Cardiac muscle cell (in vitro differentiated cells and primary cell): ENCODE measurements around the gene SUSD4. TPM values are rescaled to one million over a fixed set of nuclear protein-coding genes. Genes with fewer than 3 reads are reported as not detected.

Experiments used
- DNase-seq, 2 donors: peaks; one replicate each; pipeline versions ENCODE4 v3.0.0 to v3.0.0-alpha.2; 2010 to 2017; ENCODE audit warnings: low read depth in 1 of 2, low spot score in 1 of 2
- H3K27ac ChIP-seq: fragments of 200-600 bp; sonication (generic); 2 replicates; pipeline ENCODE4 v1.5.1; 2016
- H3K27me3 ChIP-seq: fragments of 200-600 bp; sonication (generic); 2 replicates; pipeline ENCODE4 v1.6.0; 2016; ENCODE audit warnings: control low read depth
- H3K36me3 ChIP-seq: fragments of 200-600 bp; sonication (generic); 2 replicates; pipeline ENCODE4 v1.5.1; 2016; ENCODE audit warnings: control low read depth
- H3K4me1 ChIP-seq: fragments of 200-600 bp; sonication (generic); 2 replicates; pipeline ENCODE4 v1.8.1; 2017; ENCODE audit warnings: low read depth, mild to moderate bottlenecking, mixed run types
- H3K4me3 ChIP-seq: fragments of 200-600 bp; sonication (generic); 2 replicates; pipeline ENCODE4 v1.5.1; 2016; ENCODE audit warnings: mild to moderate bottlenecking
- H3K9me3 ChIP-seq: fragments of 200-600 bp; sonication (generic); 2 replicates; pipeline ENCODE4 v1.5.1; 2017; ENCODE audit warnings: low read depth, mild to moderate bottlenecking, control low read depth
- CTCF ChIP-seq: IDR thresholded peaks from 2 replicates; pipeline ENCODE4 v1.5.1; 2012; ENCODE audit warnings: low read depth, mild to moderate bottlenecking, low read length
- polyA plus RNA-seq: library from polyadenylated mRNA; unstranded; fragments of >200 nt; fragmentation: Nextera tagmentation; extraction: Ambion mirVana; gene quantifications from 2 replicates; pipeline ENCODE4 v1.2.1, GENCODE V29; 2016
- total RNA-seq: library from RNA; depleted of rRNA; stranded (reverse); fragments of >200 nt; gene quantifications from 2 replicates; pipeline ENCODE4 v1.2.3, GENCODE V29; 2016

SUSD4 gene
- total and polyA plus RNA-seq, 2 experiments from 2014 or later = 20.9 to 31.6 TPM

GRCh38 chr1:223201967-223202366 is 162.0 kb downstream of the SUSD4 start:
- Histone ChIP-seq H3K9me3 (no peaks in the 10 kb centered on the region), H3K4me3 (no peak overlapping the region), H3K27ac (no peak overlapping the region), H3K36me3 (no peaks in the 10 kb centered on the region), H3K27me3 (no peaks in the 10 kb centered on the region), H3K4me1 (no peaks in the 10 kb centered on the region)
- DNase-seq = no peak
- no peak for TF ChIP-seq CTCF

- Histone ChIP-seq H3K27ac (no peak overlapping the region), H3K4me1 (no peaks in the 10 kb centered on the region), H3K27me3 (no peaks in the 10 kb centered on the region), H3K4me3 (no peak overlapping the region), H3K9me3 (no peaks in the 10 kb centered on the region), H3K36me3 (no peaks in the 10 kb centered on the region)
- TF ChIP-seq CTCF = no peak
- DNase-seq = no peak
These were observed 163.1 kb downstream of the SUSD4 start for GRCh38 chr1:223200903-223201302.

GRCh38 chr1:223199094-223199647 is 164.8 kb downstream of the SUSD4 start:
- Histone ChIP-seq H3K9me3 (no peaks in the 10 kb centered on the region), H3K36me3 (no peaks in the 10 kb centered on the region), H3K4me3 (no peak overlapping the region), H3K27ac (no peak overlapping the region), H3K4me1 (no peaks in the 10 kb centered on the region), H3K27me3 (no peaks in the 10 kb centered on the region)
- no peak for TF ChIP-seq CTCF
- DNase-seq = no peak

GRCh38 chr1:223198628-223198965 is 165.4 kb downstream of the SUSD4 start:
- Histone ChIP-seq H3K4me3 (no peak overlapping the region), H3K27ac (no peak overlapping the region), H3K36me3 (no peaks in the 10 kb centered on the region), H3K9me3 (no peaks in the 10 kb centered on the region), H3K27me3 (no peaks in the 10 kb centered on the region), H3K4me1 (no peaks in the 10 kb centered on the region)
- TF ChIP-seq CTCF = no peak
- DNase-seq = no peak

- Histone ChIP-seq H3K27ac (no peak overlapping the region), H3K36me3 (no peaks in the 10 kb centered on the region), H3K27me3 (no peaks in the 10 kb centered on the region), H3K4me3 (no peak overlapping the region), H3K9me3 (no peaks in the 10 kb centered on the region), H3K4me1 (no peaks in the 10 kb centered on the region)
- DNase-seq = no peak
- TF ChIP-seq CTCF = no peak
These were observed 165.9 kb downstream of the SUSD4 start for GRCh38 chr1:223197923-223198627.
